ENCODE data around the gene LRRC27.

The LRRC27 gene

DNA sequence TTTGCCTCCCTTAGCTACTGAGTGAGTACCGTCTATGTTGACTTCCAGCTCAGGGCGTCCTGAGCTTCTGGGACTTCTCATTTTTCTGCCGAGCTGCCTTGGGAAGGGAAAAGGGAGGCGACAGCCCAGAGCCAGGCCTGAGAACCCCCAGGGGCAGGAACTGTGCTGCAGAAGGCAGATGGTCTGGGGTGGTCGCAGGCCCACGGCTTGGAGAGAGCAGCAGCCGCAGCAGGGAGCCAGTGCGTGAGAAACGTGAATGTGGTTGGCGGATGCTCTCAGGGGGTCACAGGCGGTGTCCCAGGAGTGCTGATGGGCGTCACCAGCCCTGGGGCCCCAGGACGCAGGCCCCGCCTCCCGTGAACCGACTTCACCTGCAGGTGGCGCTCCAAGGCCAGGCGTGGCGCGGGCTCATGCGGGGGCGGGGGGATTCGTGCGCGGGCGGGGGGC, 55.8 kb downstream of the LRRC27 start:
- peak overlapping the region; percentile 39 to 69 for H3K4me3 Mint-ChIP-seq

DNA sequence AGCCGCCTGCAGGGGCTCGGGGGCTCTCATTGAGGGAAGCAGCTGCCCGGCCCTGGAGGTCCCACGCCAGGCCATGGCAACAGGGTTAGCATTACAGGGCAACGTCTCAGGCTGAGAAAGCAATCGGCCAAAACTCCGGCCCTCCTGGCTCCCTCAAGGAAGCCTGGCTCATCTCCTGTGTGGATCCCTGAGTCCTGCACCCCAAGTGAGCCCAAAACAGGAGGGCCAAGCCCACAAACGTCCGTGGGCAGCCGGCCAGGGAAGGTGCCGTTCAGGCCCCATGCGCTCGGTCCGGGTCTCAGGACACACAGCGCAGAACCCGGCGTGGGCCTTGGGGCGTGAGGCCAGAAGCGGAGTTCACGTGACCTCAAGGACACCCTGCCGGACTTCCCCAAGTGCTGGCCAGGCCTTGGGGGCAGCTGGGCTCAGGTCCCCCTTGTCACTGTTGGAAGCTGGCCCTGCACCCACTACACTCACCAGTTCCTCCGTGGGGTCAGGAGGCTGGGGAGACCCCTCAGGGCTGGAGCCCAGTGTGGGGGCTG, 57.0 kb downstream of the LRRC27 start:
- H3K27ac Mint-ChIP-seq, result peak overlapping the region in 1 of 2 donors; percentile 97
- DNase-seq, result no peak

More for the DNA sequence above, 55.8 kb downstream of the LRRC27 start:
- peaks cover 26% of the 10 kb centered on the region for H3K4me1 Mint-ChIP-seq
- peak overlapping the region; percentile 63 to 97 for H3K27ac Mint-ChIP-seq
- H3K9me3 Mint-ChIP-seq, result peaks cover 9 to 12% of the 10 kb centered on the region in 2 donors
- no peaks in the 10 kb centered on the region for H3K27me3 Mint-ChIP-seq
- ATAC-seq (peak; percentile 53), DNase-seq (peak; percentile 79)

DNA sequence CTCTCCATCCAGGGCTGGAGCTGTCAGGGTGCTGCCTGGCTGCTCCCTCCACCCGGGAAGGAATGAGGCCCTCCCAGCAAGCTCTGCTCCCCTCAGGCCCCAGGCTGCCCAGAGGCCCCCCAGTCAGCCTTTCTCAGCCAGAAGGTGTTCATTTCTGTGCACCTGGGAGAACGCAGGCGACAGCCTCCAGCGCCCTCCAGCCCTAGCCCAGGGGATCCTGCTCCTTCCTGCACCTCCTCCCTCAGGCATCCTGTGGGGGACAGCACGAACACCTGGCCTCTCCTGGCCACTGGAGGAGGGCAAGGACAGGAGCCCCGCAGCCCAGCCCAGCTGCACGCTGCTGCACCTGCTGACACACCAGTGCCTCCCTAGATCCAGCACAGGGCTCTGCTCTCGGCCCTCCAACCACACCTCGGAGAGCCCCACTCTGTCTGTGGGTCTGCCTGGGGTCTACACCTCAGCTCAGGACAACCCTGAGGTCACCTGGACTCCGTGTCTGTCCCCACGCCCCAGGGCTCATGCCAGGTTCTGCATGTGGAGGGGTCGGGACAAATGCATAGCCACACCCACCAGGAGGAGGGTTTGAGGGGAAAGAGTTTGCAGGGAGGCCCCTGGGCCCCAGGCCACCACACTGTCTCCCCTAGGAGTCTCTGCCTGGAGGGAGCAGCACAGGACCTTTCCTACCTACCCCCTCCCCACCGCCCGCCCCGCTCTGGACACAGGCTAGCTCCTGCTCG, 57.6 kb downstream of the LRRC27 start:
- H3K27ac Mint-ChIP-seq, result peak overlapping the region in 1 of 2 donors; percentile 97
- peak; percentile 47 for ATAC-seq
- no peaks in the 10 kb centered on the region for H3K27me3 Mint-ChIP-seq
- DNase-seq, result peak in 1 of 2 donors; percentile 45
- H3K9me3 Mint-ChIP-seq, result peaks cover 9 to 12% of the 10 kb centered on the region in 2 donors
- peak overlapping the region in 1 of 2 donors; percentile 52 for H3K4me3 Mint-ChIP-seq
- peaks cover 28% of the 10 kb centered on the region for H3K4me1 Mint-ChIP-seq

More for the DNA sequence above, 57.0 kb downstream of the LRRC27 start:
- no peaks in the 10 kb centered on the region for H3K27me3 Mint-ChIP-seq
- peak overlapping the region in 1 of 2 donors; percentile 52 for H3K4me3 Mint-ChIP-seq
- peaks cover 9 to 12% of the 10 kb centered on the region in 2 donors for H3K9me3 Mint-ChIP-seq
- peak; percentile 53 for ATAC-seq
- peaks cover 22% of the 10 kb centered on the region for H3K4me1 Mint-ChIP-seq

DNA sequence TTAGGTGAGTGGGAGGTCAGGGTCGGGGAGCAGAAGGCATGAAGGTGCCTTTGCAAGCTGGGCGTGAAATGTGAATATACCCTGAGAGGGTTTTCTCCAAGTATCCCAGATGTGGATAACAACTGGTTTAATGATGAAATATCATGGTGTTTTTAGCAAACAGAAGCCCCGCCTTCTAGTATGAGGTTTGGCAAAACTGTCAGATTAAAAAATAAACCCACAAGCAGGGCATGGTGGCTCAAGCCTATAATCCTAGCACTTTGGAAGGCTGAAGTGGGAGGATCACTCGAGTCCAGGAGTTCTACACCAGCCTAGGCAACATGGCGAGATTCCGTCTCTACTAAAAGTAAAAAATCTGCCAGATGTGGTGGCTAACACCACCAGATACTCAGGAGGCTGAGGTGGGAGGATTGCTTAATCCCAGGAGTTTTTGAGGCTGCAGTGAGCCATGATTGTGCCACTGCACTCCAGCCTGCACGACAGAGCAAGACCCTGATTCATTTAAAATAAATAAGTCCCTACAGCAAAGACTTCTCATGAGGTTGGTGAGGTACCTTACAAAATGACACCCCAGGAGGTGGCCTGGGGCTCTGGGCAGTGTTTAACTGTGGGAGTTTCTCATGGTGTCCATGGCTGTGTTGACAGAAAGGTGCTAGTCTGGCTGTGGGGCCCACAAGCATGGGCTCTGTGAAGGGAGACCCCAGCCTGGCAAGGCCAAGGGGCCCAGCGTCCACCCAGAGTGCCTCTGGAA, 58.4 kb downstream of the LRRC27 start:
- no peaks in the 10 kb centered on the region for H3K27me3 Mint-ChIP-seq
- ATAC-seq, result no peak
- no peak for DNase-seq
- no peak overlapping the region for H3K4me3 Mint-ChIP-seq
- peaks cover 36% of the 10 kb centered on the region for H3K4me1 Mint-ChIP-seq
- peaks cover 9 to 12% of the 10 kb centered on the region in 2 donors for H3K9me3 Mint-ChIP-seq
- no peak overlapping the region for H3K27ac Mint-ChIP-seq

DNA sequence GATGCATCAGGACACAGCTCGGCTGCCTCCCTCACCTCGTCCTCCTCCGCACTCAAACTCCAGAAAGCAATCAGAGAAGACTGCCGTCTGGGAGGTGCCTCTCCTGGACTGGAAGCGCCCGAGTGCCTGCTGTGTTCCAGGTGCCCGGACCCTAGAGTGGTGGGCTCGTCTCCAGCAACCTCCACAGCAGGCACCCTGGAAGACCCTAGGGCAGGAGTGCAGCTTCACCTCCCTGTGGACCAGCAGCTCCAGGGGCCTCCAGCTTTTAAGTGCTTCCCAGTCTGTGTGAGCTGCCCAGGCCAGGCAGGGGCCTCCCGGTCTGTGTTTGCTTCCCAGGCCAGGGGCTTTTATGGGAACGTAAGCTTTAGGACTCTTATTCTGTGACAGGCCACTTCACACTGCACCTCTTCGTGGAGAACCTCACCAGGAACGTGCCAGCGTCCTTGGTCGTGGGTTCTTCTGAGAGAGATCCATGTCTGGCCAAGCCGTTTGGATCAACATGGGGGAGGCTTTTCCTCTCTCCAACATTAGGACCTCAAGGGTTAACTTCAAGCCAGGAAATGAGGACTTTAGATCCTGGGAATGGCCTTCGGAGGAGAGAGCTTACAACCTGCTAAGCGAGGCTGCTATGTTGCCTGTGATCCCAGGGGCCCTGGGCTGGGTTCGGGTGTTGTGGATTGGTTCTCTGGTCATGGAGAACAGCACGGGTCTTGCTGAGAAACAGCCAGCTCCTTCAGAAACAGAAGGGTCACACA, 59.1 kb downstream of the LRRC27 start:
- Mint-ChIP-seq H3K4me1 (peaks cover 38% of the 10 kb centered on the region), H3K4me3 (no peak overlapping the region), H3K27me3 (no peaks in the 10 kb centered on the region), H3K27ac (no peak overlapping the region), H3K9me3 (peaks cover 9 to 12% of the 10 kb centered on the region in 2 donors)
- DNase-seq (no peak), ATAC-seq (no peak)

DNA sequence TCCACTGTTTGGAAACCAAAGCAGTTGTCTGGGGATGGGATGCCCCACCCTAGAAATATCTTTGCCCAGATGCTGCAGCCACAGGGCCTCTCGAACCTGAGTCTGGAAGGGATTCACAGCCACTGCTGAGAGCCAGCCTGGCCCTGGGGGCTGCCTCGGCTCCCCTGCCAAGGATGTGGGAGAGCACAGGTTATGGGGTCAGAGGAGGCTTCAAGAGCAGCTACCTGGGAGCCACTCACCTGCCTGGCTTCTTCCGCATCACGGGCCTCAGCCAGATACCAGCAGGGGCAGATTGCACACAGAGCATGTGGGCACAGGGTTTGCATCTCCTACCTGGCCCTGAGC, 59.7 kb downstream of the LRRC27 start:
- Mint-ChIP-seq H3K27me3 (no peaks in the 10 kb centered on the region), H3K4me1 (peaks cover 36% of the 10 kb centered on the region), H3K9me3 (peaks cover 9 to 12% of the 10 kb centered on the region in 2 donors), H3K27ac (no peak overlapping the region), H3K4me3 (no peak overlapping the region)
- ATAC-seq (no peak), DNase-seq (no peak)

DNA sequence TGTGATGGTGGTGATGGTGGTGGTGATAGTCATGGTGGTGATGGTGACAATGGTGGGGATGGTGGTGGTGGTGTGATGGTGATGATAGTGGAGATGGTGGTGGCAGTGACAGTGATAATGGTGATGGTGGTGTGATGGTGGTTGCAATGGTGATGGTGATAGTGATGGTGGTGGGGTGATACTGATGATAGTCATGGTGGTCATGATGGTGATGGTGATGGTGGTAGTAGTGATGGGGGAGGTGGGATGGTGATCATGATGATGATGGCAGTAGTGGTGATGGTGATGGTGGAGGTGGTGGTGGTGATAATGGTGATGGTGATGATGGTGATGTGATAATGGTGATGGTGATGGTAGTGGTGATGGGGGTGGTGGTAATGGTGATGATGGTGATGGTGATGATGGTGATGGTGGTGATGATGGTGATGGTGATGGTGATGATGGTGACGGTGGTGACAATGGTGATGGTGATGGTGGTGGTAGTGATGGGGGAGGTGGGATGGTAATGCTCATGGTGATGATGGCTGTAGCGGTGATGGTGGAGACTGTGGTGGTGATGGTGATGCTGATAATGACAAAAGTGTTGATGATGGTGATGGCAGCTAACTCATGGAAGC, 60.3 kb downstream of the LRRC27 start:
- Mint-ChIP-seq H3K4me3 (no peak overlapping the region), H3K27me3 (no peaks in the 10 kb centered on the region), H3K9me3 (peaks cover 9 to 12% of the 10 kb centered on the region in 2 donors), H3K27ac (no peak overlapping the region), H3K4me1 (peaks cover 30% of the 10 kb centered on the region)
- DNase-seq (no peak), ATAC-seq (no peak)

DNA sequence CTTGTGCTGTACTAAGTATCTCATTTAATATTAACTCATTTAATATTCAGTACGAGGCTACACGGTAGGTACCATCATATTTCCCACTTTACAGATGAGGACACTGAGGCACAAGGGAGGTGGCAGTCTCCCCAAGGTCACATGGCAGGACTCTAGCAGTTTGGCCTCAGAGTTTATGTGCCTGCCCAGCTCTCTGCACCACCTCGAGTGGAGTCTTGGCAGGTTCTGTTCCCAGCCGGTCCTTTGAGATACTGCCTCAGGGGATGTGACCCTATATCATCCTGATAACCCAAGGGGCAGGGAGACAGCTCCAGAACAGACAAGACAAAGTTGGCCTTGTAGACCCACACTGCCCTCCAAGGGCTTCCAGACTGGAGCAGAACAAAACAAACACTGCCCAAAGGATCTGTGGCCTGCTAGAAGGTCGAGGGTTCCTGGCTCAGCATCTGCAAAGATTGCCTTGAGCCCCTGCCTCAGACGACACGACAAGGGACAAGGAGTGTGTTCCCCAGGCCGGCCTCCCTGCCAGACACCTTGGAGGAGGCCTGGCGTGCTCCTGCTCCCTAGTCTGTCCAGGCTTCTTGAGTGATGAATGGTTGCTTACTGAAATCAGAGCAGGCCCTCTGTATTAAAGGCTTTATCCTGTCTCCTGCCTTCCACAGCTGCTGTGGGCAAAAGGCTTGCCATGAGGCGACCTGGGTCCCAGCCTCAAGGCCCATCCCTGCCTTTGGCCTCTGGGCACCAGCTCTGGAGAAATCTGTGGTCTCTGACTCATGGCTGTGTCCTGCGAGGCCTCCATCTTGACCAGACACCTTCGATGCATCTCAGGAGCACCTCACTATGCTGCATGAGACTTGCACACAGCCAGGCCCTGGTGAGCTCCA, 61.1 kb downstream of the LRRC27 start:
- H3K4me3 Mint-ChIP-seq, result no peak overlapping the region
- H3K27me3 Mint-ChIP-seq, result no peaks in the 10 kb centered on the region
- H3K9me3 Mint-ChIP-seq, result peaks cover 9 to 12% of the 10 kb centered on the region in 2 donors
- ATAC-seq, result no peak
- peak overlapping the region in 1 of 2 donors; percentile 75 for H3K27ac Mint-ChIP-seq
- peaks cover 30% of the 10 kb centered on the region for H3K4me1 Mint-ChIP-seq
- DNase-seq, result no peak

DNA sequence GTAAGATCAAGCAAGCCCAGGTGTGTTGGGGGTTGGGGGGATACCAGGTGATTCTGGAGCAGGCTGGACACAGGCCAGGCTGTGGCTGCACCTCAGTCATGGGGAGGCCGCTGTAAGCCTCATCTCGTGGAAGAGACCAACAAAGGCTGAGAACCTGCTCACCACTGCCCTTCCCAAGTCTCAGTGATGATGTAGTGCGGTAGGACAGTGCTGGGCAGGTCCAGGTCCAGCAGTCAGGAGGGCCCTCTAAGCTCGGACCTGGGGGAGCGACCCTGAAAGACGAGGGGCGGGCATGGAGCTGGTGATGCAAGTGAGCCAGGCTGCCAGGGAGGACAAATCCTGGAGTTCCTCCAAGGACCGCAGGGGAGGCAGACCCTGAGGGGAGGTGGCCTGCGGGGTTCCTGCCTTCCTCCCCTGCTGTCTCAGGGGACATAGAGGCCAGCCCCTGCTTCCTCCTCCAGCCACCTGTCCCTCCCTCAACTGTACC, 61.7 kb downstream of the LRRC27 start:
- no peak for ATAC-seq
- H3K27ac Mint-ChIP-seq, result peak overlapping the region in 1 of 2 donors; percentile 75
- no peak overlapping the region for H3K4me3 Mint-ChIP-seq
- H3K4me1 Mint-ChIP-seq, result peaks cover 37% of the 10 kb centered on the region
- no peaks in the 10 kb centered on the region for H3K27me3 Mint-ChIP-seq
- DNase-seq, result no peak
- H3K9me3 Mint-ChIP-seq, result peaks cover 9 to 12% of the 10 kb centered on the region in 2 donors

DNA sequence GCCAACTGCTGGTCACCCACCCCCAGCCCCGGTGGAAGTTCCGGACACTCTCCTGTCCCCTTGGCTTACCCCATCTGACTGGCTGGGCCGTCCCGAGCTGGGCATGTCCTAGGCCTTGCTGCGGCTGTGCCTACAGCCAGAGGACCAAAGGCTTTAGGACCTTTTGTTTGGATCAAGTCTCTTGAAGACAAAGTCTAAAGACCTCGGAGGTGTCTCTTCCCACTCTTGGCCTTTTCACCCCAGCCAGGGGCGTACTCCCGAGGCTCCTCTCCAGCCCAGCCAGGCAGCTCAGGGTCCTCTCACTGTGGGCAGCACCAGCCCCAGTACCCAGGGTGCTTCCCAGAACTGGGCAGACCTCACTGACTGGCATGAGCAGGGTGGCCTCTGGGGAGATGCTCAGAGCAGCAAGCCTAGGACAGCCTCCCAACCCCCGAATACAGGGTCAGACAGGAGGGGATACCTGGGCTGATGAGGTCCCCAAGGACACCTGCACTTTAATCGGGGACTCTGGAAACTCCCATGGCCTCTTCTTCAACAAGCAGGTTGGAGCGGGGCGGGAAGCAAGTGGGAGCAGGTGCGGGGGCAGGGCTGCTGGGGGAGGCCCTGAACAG, 62.3 kb downstream of the LRRC27 start:
- no peak for ATAC-seq
- peak overlapping the region in 1 of 2 donors; percentile 10 for H3K27ac Mint-ChIP-seq
- peaks cover 40% of the 10 kb centered on the region for H3K4me1 Mint-ChIP-seq
- H3K4me3 Mint-ChIP-seq, result peak overlapping the region in 1 of 2 donors; percentile 19
- H3K27me3 Mint-ChIP-seq, result no peaks in the 10 kb centered on the region
- H3K9me3 Mint-ChIP-seq, result peaks cover 9 to 12% of the 10 kb centered on the region in 2 donors
- DNase-seq, result no peak

DNA sequence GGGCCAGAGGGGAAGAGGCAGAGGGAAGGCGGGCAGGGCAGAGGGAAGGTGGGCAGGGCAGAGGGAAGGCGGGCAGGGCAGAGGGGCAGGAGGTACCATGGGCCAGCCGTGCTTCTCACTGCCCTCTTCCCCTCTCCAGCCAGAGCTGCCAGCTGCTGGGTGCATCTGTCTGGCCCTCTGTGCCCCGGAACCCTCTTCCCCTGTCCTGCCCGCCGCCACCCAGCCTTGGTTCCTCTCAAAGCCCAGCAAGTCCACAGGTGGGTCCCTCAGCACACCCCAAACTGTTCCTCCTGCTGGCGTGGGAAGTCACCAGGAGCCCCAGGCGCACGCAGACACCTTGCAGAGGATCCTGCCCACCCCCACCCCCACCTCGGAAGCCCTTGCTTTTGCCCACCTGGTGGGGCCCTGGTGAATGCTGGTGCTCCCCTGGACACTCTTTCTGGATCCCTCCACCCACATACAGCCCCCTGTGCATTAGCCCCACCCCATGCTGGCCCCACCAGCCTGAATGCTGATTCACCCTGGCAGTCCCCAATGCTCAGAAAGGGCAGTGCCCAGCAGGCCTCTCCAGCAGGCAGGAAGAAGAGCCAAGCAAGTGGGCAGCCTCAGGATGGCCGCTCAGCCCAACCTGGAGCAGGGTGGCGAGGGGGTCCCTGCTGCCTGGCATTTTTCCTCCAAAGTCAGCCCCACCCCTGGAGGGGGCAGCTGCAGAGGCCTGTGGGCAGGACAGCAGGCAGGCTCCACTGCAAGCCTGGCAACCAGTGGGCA, 63.1 kb downstream of the LRRC27 start:
- Mint-ChIP-seq H3K27me3 (no peaks in the 10 kb centered on the region), H3K27ac (no peak overlapping the region), H3K9me3 (peaks cover 9 to 12% of the 10 kb centered on the region in 2 donors), H3K4me3 (peak overlapping the region; percentile 19 to 49), H3K4me1 (peaks cover 44% of the 10 kb centered on the region)
- DNase-seq (no peak), ATAC-seq (no peak)

DNA sequence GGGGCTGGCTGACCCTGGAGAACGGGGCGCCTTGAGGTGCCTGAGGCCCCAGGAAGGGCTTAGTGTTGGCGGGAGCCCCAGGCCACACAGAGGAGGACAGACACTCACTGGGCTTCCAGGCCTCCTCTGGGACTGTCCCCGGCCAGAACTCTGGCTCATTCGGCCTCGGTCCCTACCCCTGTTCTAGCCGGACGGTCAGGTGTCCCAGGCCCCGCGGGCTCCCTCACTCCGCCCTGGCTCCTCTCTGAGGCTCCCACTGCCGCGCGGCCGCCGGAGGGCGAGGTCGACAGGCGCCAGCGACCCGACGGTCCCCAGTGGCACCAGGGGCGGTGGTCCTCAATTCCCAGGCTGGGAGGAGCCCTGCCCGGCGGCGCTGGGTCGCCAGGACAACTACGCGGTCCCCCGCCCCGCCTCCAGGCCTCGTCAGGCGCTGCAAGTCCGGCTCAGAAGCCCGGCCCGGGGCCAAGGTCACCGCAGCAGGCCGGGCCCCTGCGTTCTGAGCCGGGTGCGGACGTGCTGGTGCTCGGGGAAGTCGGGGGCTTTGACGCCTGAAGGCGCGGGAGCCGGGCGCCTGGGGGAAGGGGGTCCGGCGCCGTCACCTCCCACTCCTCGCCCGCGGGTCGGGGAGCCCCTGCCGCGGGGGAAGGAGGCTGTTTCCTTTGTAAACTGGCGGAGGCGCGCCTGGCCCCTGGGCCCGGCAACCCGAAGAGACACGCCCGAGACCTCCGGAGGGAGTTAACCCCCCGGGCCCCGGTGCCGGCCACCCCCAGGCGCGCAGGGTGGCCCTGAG, 63.9 kb downstream of the LRRC27 start:
- no peak for DNase-seq
- peak overlapping the region in 1 of 2 donors; percentile 49 for H3K4me3 Mint-ChIP-seq
- H3K27me3 Mint-ChIP-seq, result no peaks in the 10 kb centered on the region
- ATAC-seq, result peak; percentile 3
- H3K27ac Mint-ChIP-seq, result no peak overlapping the region
- peaks cover 51% of the 10 kb centered on the region for H3K4me1 Mint-ChIP-seq
- H3K9me3 Mint-ChIP-seq, result peaks cover 9 to 12% of the 10 kb centered on the region in 2 donors
